Eye (tissue), 1 donor: ENCODE measurements around the gene OR4N2.
"Not testable (repeated sequence)": the region's sequence is repeated elsewhere in the genome, so short reads cannot be mapped to it uniquely, and the experiment has no call there.

Experiments used
- DNase-seq: peaks from one replicate; pipeline ENCODE4 v3.0.0-alpha.2; 2015

OR4N2 gene

GRCh38 chr14:19838433-19838832, 34.9 kb downstream of the OR4N2 start:
- no peak for DNase-seq

GRCh38 chr14:19851365-19851764, 47.8 kb downstream of the OR4N2 start:
- DNase-seq: no peak

GRCh38 chr14:19866061-19866669, 62.6 kb downstream of the OR4N2 start:
- DNase-seq: not testable (repeated sequence)

- DNase-seq: no peak
These were observed 69.6 kb downstream of the OR4N2 start for GRCh38 chr14:19873178-19873577.

GRCh38 chr14:19874842-19875241, 71.3 kb downstream of the OR4N2 start, which contains the start of gene OR4K2:
Gene OR4K2, plus strand, starts transcription at chr14:19875142. Its CDS starts 1,126 bp downstream, at chr14:19876268.
- no peak for DNase-seq

- DNase-seq: no peak
These were observed 74.6 kb downstream of the OR4N2 start for GRCh38 chr14:19878029-19878642.
